Body of pancreas (tissue), 4 donors: ENCODE data around the gene PCID2. TPM values are rescaled to one million over a fixed set of nuclear protein-coding genes. Genes with fewer than 3 reads are reported as not detected.

Experiments used
- ATAC-seq: fragments of 150-250 bp; one replicate; pipeline ENCODE4 v1.9.1; 2016
- DNase-seq, 4 donors: peaks; one replicate each; pipeline ENCODE4 v3.0.0-alpha.2; 2019
- H3K27ac ChIP-seq, 4 donors: fragments of 200-600 bp; sonication (generic); 1 replicate in 3 of 4; 2 replicates in 1 of 4; pipeline versions ENCODE4 v1.5.1 to v1.6.1; 2016 to 2019; ENCODE audit warnings: mild to moderate bottlenecking in 1 of 4, mixed read lengths in 1 of 4, moderate library complexity in 1 of 4
- H3K27me3 ChIP-seq, 2 donors: fragments of 200-600 bp; sonication (generic); one replicate each; pipeline ENCODE4 v1.6.0; 2016; ENCODE audit warnings: mild to moderate bottlenecking in 1 of 2
- H3K36me3 ChIP-seq, 2 donors: fragments of 200-600 bp; sonication (generic); replicated peaks in 1 of 2; 2 replicates each; pipeline ENCODE4 v1.5.1; 2016; ENCODE audit warnings: low read depth in 2 of 2; ENCODE audit not compliant: insufficient read depth in 1 of 2
- H3K4me1 ChIP-seq: fragments of 200-600 bp; sonication (generic); one replicate; pipeline ENCODE4 v1.6.0; 2016
- H3K4me3 ChIP-seq, 2 donors: fragments of 200-600 bp; sonication (generic); 1 replicate in 1 of 2; 2 replicates in 1 of 2; pipeline ENCODE4 v1.5.1; 2016 to 2019
- H3K9me3 ChIP-seq, 3 donors: fragments of 200-600 bp; sonication (generic); 1 replicate in 2 of 3; 2 replicates in 1 of 3; pipeline ENCODE4 v1.5.1; 2016
- POLR2A ChIP-seq, 3 donors: fragments of 450-650 bp; IDR thresholded peaks; one replicate each; pipeline ENCODE4 v1.6.1; 2016; ENCODE audit warnings: antibody characterized with exemption in 3 of 3, mild to moderate bottlenecking in 2 of 3
- WGBS, 2 donors: methylation state at CpG; one replicate each; pipeline ENCODE4 v1.1.5; 2017; 5-methylcytosine and 5-hydroxymethylcytosine counted together
- intact Hi-C: fragments of 100-400 bp; cut with DNase I; formaldehyde crosslinking; loops from one replicate; pipeline ENCODE4 v1.15.1; 2023
- total RNA-seq, 2 donors: library from RNA; depleted of rRNA; stranded (reverse); fragments of >200 nt; gene quantifications; one replicate each; pipeline ENCODE4 v1.1.0, GENCODE V29; 2016
- TF ChIP-seq, protein P1 (sequence below), 7 experiments: fragments of 450-650 bp in 4 of 7; fragments of 200-600 bp in 3 of 7; sonication (generic) in 3 of 7; IDR thresholded peaks; one replicate each; pipeline ENCODE4 v1.5.1; 2016 to 2019; ENCODE audit warnings: antibody characterized with exemption in 7 of 7

The PCID2 gene
- total RNA-seq, 2 donors from 2014 or later, result 23.7 to 33.7 TPM

DNA sequence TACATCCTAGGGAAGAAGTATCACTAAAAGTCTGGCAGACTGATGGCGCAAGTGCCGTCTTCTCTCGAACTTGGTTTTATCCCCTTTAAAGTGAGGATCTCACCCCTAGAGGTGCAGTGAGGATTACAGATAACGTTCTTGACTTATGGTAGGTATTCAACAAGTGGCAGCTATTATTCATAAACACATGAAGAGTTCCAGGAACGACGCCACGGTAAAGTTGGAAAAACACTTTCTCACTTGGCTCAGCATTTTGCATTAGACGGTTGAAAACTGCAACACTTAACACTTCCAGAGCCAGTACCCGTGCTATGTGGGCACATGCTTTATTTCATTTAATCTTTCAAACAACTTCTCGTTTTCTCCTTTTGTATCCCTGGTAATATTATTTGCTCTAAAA, 41.3 kb downstream of the PCID2 start:
- intact Hi-C loops, result no loop called here

DNA sequence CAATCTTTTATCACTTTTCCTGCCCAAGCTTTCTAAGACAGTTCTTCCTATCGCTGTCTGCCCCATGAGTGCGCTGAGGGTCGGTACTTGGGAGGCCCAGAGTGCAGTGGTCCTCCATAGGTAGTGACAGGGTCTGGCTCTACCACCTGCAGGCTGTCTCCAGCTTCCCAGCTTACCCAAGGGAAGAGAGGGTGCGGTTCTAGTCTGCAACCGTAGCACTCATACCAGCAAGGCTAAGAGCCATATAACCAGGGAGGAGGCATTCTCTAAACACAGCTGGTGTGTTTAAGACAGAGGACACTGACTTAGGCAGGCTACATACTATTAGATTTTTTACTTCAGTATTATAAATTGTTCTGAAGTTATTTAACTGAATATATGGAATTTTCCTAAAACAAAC, 41.8 kb downstream of the PCID2 start:
- 85 to 88% methylated on average over 5 of the region's 5 CpGs for WGBS, 2 donors
- ATAC-seq, result no peak
- TF ChIP-seq POLR2A (IDR thresholded peaks at IDR 0.05), result no peak
- TF ChIP-seq, protein P1, sequence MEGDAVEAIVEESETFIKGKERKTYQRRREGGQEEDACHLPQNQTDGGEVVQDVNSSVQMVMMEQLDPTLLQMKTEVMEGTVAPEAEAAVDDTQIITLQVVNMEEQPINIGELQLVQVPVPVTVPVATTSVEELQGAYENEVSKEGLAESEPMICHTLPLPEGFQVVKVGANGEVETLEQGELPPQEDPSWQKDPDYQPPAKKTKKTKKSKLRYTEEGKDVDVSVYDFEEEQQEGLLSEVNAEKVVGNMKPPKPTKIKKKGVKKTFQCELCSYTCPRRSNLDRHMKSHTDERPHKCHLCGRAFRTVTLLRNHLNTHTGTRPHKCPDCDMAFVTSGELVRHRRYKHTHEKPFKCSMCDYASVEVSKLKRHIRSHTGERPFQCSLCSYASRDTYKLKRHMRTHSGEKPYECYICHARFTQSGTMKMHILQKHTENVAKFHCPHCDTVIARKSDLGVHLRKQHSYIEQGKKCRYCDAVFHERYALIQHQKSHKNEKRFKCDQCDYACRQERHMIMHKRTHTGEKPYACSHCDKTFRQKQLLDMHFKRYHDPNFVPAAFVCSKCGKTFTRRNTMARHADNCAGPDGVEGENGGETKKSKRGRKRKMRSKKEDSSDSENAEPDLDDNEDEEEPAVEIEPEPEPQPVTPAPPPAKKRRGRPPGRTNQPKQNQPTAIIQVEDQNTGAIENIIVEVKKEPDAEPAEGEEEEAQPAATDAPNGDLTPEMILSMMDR (IDR thresholded peaks at IDR 0.05), result no peak

More for the DNA sequence above, 41.3 kb downstream of the PCID2 start:
- TF ChIP-seq, protein P1 (IDR thresholded peaks at IDR 0.05), result no peak
- no peak for TF ChIP-seq POLR2A (IDR thresholded peaks at IDR 0.05)
- DNase-seq (no peak), ATAC-seq (no peak)
- Histone ChIP-seq H3K9me3 (no peaks in the 10 kb centered on the region), H3K36me3 (peaks cover 0 to 10% of the 10 kb centered on the region in 2 donors), H3K27ac (no peak overlapping the region), H3K4me1 (no peaks in the 10 kb centered on the region), H3K27me3 (peaks cover 0 to 6% of the 10 kb centered on the region in 2 donors), H3K4me3 (no peak overlapping the region)
- WGBS, 2 donors, result 90% methylated on average over 10 of the region's 10 CpGs

DNA sequence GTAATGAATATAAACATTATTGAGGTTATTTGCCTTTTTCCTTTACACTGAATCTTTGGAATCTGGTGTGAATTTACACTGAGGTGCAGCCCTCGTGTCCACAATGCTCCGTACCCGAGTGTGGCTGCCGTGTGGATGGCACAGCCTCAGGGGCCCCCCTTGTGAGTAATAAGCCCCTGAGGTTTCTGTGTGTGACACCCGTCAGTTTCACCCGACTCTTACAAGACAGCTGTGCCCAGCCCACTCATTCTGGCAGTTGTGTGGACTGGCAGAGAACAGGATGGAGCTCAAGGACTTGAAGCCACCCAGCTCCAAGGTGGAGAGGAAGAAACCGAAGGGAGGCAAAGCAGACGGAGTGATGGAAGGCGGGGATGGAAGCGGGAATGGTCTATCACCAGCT, 42.2 kb downstream of the PCID2 start:
- intact Hi-C loops, result no loop called here
- Histone ChIP-seq H3K27ac (no peak overlapping the region), H3K4me1 (no peaks in the 10 kb centered on the region), H3K36me3 (peaks cover 0 to 5% of the 10 kb centered on the region in 2 donors), H3K9me3 (no peaks in the 10 kb centered on the region), H3K27me3 (peaks cover 0 to 6% of the 10 kb centered on the region in 2 donors), H3K4me3 (no peak overlapping the region)
- DNase-seq (no peak), ATAC-seq (no peak)
- TF ChIP-seq, protein P1 (IDR thresholded peaks at IDR 0.05), result no peak
- TF ChIP-seq POLR2A (IDR thresholded peaks at IDR 0.05), result no peak
- WGBS, 2 donors, result 86 to 94% methylated on average over 10 of the region's 10 CpGs

More for the DNA sequence above, 41.8 kb downstream of the PCID2 start:
- no peaks in the 10 kb centered on the region for H3K4me1 ChIP-seq
- no peak overlapping the region for H3K27ac ChIP-seq
- DNase-seq, result no peak
- peaks cover 0 to 6% of the 10 kb centered on the region in 2 donors for H3K27me3 ChIP-seq
- no peaks in the 10 kb centered on the region for H3K9me3 ChIP-seq
- intact Hi-C loops, result no loop called here
- peaks cover 0 to 7% of the 10 kb centered on the region in 2 donors for H3K36me3 ChIP-seq
- no peak overlapping the region for H3K4me3 ChIP-seq

DNA sequence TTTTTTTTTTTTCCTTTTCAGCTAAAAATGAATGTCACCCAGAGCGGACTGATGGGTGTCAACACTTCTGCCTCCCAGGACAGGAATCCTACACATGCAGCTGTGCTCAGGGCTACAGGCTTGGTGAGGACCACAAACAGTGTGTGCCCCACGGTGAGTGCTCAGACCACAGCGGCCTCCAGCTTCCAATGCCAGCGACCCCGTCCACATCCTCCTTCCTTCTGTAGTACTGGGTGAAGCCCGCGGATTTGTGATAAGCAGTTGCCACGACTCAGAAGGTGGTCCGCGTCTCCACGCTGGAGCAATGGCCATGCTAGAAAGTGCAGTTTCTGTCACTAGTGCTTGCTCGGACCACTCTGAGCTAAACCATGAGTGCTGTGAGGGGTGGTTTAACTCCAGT, 44.0 kb downstream of the PCID2 start:
- H3K27me3 ChIP-seq, result peaks cover 0 to 6% of the 10 kb centered on the region in 2 donors
- no peak for ATAC-seq
- H3K4me1 ChIP-seq, result no peaks in the 10 kb centered on the region
- peaks cover 0 to 2% of the 10 kb centered on the region in 2 donors for H3K36me3 ChIP-seq
- 76 to 81% methylated on average over 3 to 12 of the region's 12 CpGs for WGBS, 2 donors
- no peak for DNase-seq
- no peak overlapping the region for H3K4me3 ChIP-seq
- intact Hi-C loops, result no loop called here
- H3K9me3 ChIP-seq, result no peaks in the 10 kb centered on the region
- no peak for TF ChIP-seq POLR2A (IDR thresholded peaks at IDR 0.05)
- TF ChIP-seq, protein P1 (IDR thresholded peaks at IDR 0.05), result no peak
- no peak overlapping the region for H3K27ac ChIP-seq
